ENCODE data around the gene OR2J1. TPM values are rescaled to one million over a fixed set of nuclear protein-coding genes. Genes with fewer than 3 reads are reported as not detected.
A peak's percentile ranks its signal among the peaks of the same experiment; 100 is the strongest.
"Not testable (repeated sequence)": the region's sequence is repeated elsewhere in the genome, so short reads cannot be mapped to it uniquely, and the experiment has no call there.

OR2J1 gene
- total RNA-seq: under 1 TPM in 3 of 8 experiments, not detected in 5; 0.08 to 0.38 (median 0.31) TPM

- 0 to 84% (median 59%) methylated on average over 2 to 3 of the region's 3 CpGs; no CpG with 5 or more reads in 1 of the 10 experiments for WGBS, 10 experiments
- no peaks in the 10 kb centered on the region for H3K4me1 ChIP-seq (replicated peaks in 1 of 2)
- no peak for ATAC-seq (replicated peaks in 6 of 8)
- no peak within 1 kb of the TSS for H3K4me3 ChIP-seq
- in situ Hi-C loops (cut with MboI; ENCODE audit: low pct_unique_long_range_greater_than_20kb in 2 of 9, low sequenced_read_pairs in 9 of 9, unreplicated experiment in 9 of 9): no loop called here
- H3K27ac ChIP-seq: no peak within 1 kb of the TSS
These were observed at the start of gene OR2J1 for GRCh38 chr6:29099190-29099589. OR2J1 (plus strand) TSS chr6:29099490; CDS start chr6:29100943, 1,453 bp downstream.

- no peak overlapping the region for H3K27ac ChIP-seq
- no peaks in the 10 kb centered on the region for H3K4me1 ChIP-seq (replicated peaks in 1 of 2)
- in situ Hi-C loops (cut with MboI; ENCODE audit: low pct_unique_long_range_greater_than_20kb in 2 of 9, low sequenced_read_pairs in 9 of 9, unreplicated experiment in 9 of 9): no loop called here
- 28 to 96% (median 78%) methylated on average over 2 to 3 of the region's 3 CpGs; no CpG with 5 or more reads in 1 of the 10 experiments for WGBS, 10 experiments
- H3K4me3 ChIP-seq: no peak overlapping the region
- ATAC-seq (replicated peaks in 6 of 8): no peak
These were observed 47.6 kb upstream of the OR2J1 start for GRCh38 chr6:29051680-29052079.

GRCh38 chr6:29071831-29072723, 27.2 kb upstream of the OR2J1 start:
- ATAC-seq (replicated peaks in 6 of 8): peak in 3 of 8 experiments; percentile 83 to 94 (median 84)
- in situ Hi-C loops (cut with MboI; ENCODE audit: low pct_unique_long_range_greater_than_20kb in 2 of 9, low sequenced_read_pairs in 9 of 9, unreplicated experiment in 9 of 9): no loop called here
- Histone ChIP-seq H3K4me1 (replicated peaks in 1 of 2) (no peaks in the 10 kb centered on the region), H3K27ac (no peak overlapping the region), H3K4me3 (no peak overlapping the region)
- 7 to 80% (median 37%) methylated on average over 2 to 8 of the region's 9 CpGs for WGBS, 10 experiments

GRCh38 chr6:29079203-29079602, 20.1 kb upstream of the OR2J1 start:
- in situ Hi-C loops (cut with MboI; ENCODE audit: low pct_unique_long_range_greater_than_20kb in 2 of 9, low sequenced_read_pairs in 9 of 9, unreplicated experiment in 9 of 9): no loop called here
- ATAC-seq (replicated peaks in 6 of 8): no peak
- H3K27ac ChIP-seq: no peak overlapping the region
- H3K4me3 ChIP-seq: no peak overlapping the region
- WGBS, 10 experiments: 0 to 100% (median 63%) methylated on average over 1 of the region's 1 CpG; no CpG with 5 or more reads in 1 of the 10 experiments
- no peaks in the 10 kb centered on the region for H3K4me1 ChIP-seq (replicated peaks in 1 of 2)

- no peaks in the 10 kb centered on the region for H3K4me1 ChIP-seq (replicated peaks in 1 of 2)
- no peak for ATAC-seq (replicated peaks in 6 of 8)
- H3K27ac ChIP-seq: no peak overlapping the region
- in situ Hi-C loops (cut with MboI; ENCODE audit: low pct_unique_long_range_greater_than_20kb in 2 of 9, low sequenced_read_pairs in 9 of 9, unreplicated experiment in 9 of 9): no loop called here
- H3K4me3 ChIP-seq: no peak overlapping the region
These were observed 18.0 kb upstream of the OR2J1 start for GRCh38 chr6:29081312-29081711.

GRCh38 chr6:29082457-29082856, 16.8 kb upstream of the OR2J1 start:
- no peaks in the 10 kb centered on the region for H3K4me1 ChIP-seq (replicated peaks in 1 of 2)
- in situ Hi-C loops (cut with MboI; ENCODE audit: low pct_unique_long_range_greater_than_20kb in 2 of 9, low sequenced_read_pairs in 9 of 9, unreplicated experiment in 9 of 9): no loop called here
- WGBS, 10 experiments: 39 to 100% (median 90%) methylated on average over 2 to 8 of the region's 15 CpGs; no CpG with 5 or more reads in 4 of the 10 experiments
- no peak overlapping the region for H3K4me3 ChIP-seq
- no peak overlapping the region for H3K27ac ChIP-seq
- ATAC-seq (replicated peaks in 6 of 8): no peak

GRCh38 chr6:29087213-29087612, 12.1 kb upstream of the OR2J1 start, which contains the start of gene OR2B3:
OR2B3 (minus strand) TSS chr6:29087313; CDS start chr6:29087248, 65 bp downstream.
- in situ Hi-C loops (cut with MboI; ENCODE audit: low pct_unique_long_range_greater_than_20kb in 2 of 9, low sequenced_read_pairs in 9 of 9, unreplicated experiment in 9 of 9): no loop called here
- 0 to 100% (median 56%) methylated on average over 1 of the region's 1 CpG; no CpG with 5 or more reads in 1 of the 10 experiments for WGBS, 10 experiments
- no peak for ATAC-seq (replicated peaks in 6 of 8)

GRCh38 chr6:29092957-29093356, 6.3 kb upstream of the OR2J1 start:
- no peak for ATAC-seq (replicated peaks in 6 of 8)
- in situ Hi-C loops (cut with MboI; ENCODE audit: low pct_unique_long_range_greater_than_20kb in 2 of 9, low sequenced_read_pairs in 9 of 9, unreplicated experiment in 9 of 9): no loop called here

More at GRCh38 chr6:29087213-29087612, 12.1 kb upstream of the OR2J1 start, which contains the start of gene OR2B3:
- Histone ChIP-seq H3K27ac (no peak within 1 kb of the TSS), H3K4me3 (no peak within 1 kb of the TSS), H3K4me1 (replicated peaks in 1 of 2) (no peaks in the 10 kb centered on the region)

GRCh38 chr6:29097803-29098202, 1.5 kb upstream of the OR2J1 start:
- WGBS, 10 experiments: 0 to 71% (median 41%) methylated on average over 1 of the region's 1 CpG; no CpG with 5 or more reads in 2 of the 10 experiments
- no peak for ATAC-seq (replicated peaks in 6 of 8)
- Histone ChIP-seq H3K27ac (no peak overlapping the region), H3K4me1 (replicated peaks in 1 of 2) (no peaks in the 10 kb centered on the region), H3K4me3 (no peak overlapping the region)
- in situ Hi-C loops (cut with MboI; ENCODE audit: low pct_unique_long_range_greater_than_20kb in 2 of 9, low sequenced_read_pairs in 9 of 9, unreplicated experiment in 9 of 9): no loop called here

More at GRCh38 chr6:29092957-29093356, 6.3 kb upstream of the OR2J1 start:
- H3K4me3 ChIP-seq: no peak overlapping the region
- H3K4me1 ChIP-seq (replicated peaks in 1 of 2): no peaks in the 10 kb centered on the region
- H3K27ac ChIP-seq: no peak overlapping the region
- 0 to 100% (median 60%) methylated on average over 1 of the region's 3 CpGs; no CpG with 5 or more reads in 3 of the 10 experiments for WGBS, 10 experiments

GRCh38 chr6:29107758-29108157, 8.5 kb downstream of the OR2J1 start, which contains the start of gene OR2J3:
OR2J3 (plus strand) TSS chr6:29108058; CDS start chr6:29111891, 3,833 bp downstream.
- Histone ChIP-seq H3K4me1 (replicated peaks in 1 of 2) (no peaks in the 10 kb centered on the region), H3K27ac (no peak within 1 kb of the TSS), H3K4me3 (no peak within 1 kb of the TSS)
- no peak for ATAC-seq (replicated peaks in 6 of 8)
- in situ Hi-C loops (cut with MboI; ENCODE audit: low pct_unique_long_range_greater_than_20kb in 2 of 9, low sequenced_read_pairs in 9 of 9, unreplicated experiment in 9 of 9): no loop called here
- 0 to 60% (median 13%) methylated on average over 1 of the region's 1 CpG; no CpG with 5 or more reads in 1 of the 10 experiments for WGBS, 10 experiments

- WGBS, 10 experiments: 13 to 90% (median 83%) methylated on average over 1 to 4 of the region's 7 CpGs; no CpG with 5 or more reads in 4 of the 10 experiments
- in situ Hi-C loops (cut with MboI; ENCODE audit: low pct_unique_long_range_greater_than_20kb in 2 of 9, low sequenced_read_pairs in 9 of 9, unreplicated experiment in 9 of 9): no loop called here
These were observed 12.8 kb downstream of the OR2J1 start for GRCh38 chr6:29112135-29112534.

GRCh38 chr6:29114964-29115363, 15.7 kb downstream of the OR2J1 start:
- ATAC-seq (replicated peaks in 6 of 8); H3K27ac ChIP-seq; H3K4me1 ChIP-seq (replicated peaks in 1 of 2); in situ Hi-C loops (cut with MboI; ENCODE audit: low pct_unique_long_range_greater_than_20kb in 2 of 9, low sequenced_read_pairs in 9 of 9, unreplicated experiment in 9 of 9); H3K4me3 ChIP-seq: not testable (repeated sequence)
- 71 to 100% (median 88%) methylated on average over 1 of the region's 3 CpGs; no CpG with 5 or more reads in 3 of the 10 experiments for WGBS, 10 experiments

More at GRCh38 chr6:29112135-29112534, 12.8 kb downstream of the OR2J1 start:
- H3K27ac ChIP-seq: no peak overlapping the region
- no peak for ATAC-seq (replicated peaks in 6 of 8)
- no peak overlapping the region for H3K4me3 ChIP-seq
- no peaks in the 10 kb centered on the region for H3K4me1 ChIP-seq (replicated peaks in 1 of 2)

GRCh38 chr6:29129326-29130012, 30.2 kb downstream of the OR2J1 start:
- Histone ChIP-seq H3K27ac (no peak overlapping the region), H3K4me1 (replicated peaks in 1 of 2) (no peaks in the 10 kb centered on the region), H3K4me3 (no peak overlapping the region)
- ATAC-seq (replicated peaks in 6 of 8): no peak
- in situ Hi-C loops (cut with MboI; ENCODE audit: low pct_unique_long_range_greater_than_20kb in 2 of 9, low sequenced_read_pairs in 9 of 9, unreplicated experiment in 9 of 9): loop anchor here in 1 of 9 experiments (25.0 kb wide), 1 partner anchor 92 kb away; the partner anchor contains the start of gene OR2W1
- 0 to 86% (median 64%) methylated on average over 1 to 8 of the region's 15 CpGs; no CpG with 5 or more reads in 3 of the 10 experiments for WGBS, 10 experiments
